Endodermal cell (in vitro differentiated cells): ENCODE results near the gene NRXN3. TPM values are rescaled to one million over a fixed set of nuclear protein-coding genes. Genes with fewer than 3 reads are reported as not detected.

ENCODE experiments used
- DNase-seq: peaks from one replicate; pipeline ENCODE4 v3.0.0-alpha.2; 2017
- H3K27ac ChIP-seq: 2 replicates; pipeline ENCODE4 v1.5.1; 2013; ENCODE audit warnings: mild to moderate bottlenecking, low read depth, low read length, moderate library complexity
- H3K27me3 ChIP-seq: 2 replicates; pipeline ENCODE4 v1.6.1; 2013; ENCODE audit warnings: mild to moderate bottlenecking, low read length, moderate library complexity; ENCODE audit not compliant: insufficient read depth, control insufficient read depth, poor library complexity, severe bottlenecking
- H3K36me3 ChIP-seq: 2 replicates; pipeline ENCODE4 v1.7.0; 2013; ENCODE audit warnings: mild to moderate bottlenecking, low read length, moderate library complexity; ENCODE audit not compliant: control insufficient read depth, insufficient read depth
- H3K4me1 ChIP-seq: one replicate; pipeline ENCODE4 v1.7.0; 2013; ENCODE audit warnings: low read length; ENCODE audit not compliant: control insufficient read depth, insufficient read depth
- H3K4me3 ChIP-seq: 2 replicates; pipeline ENCODE4 v1.5.1; 2013; ENCODE audit warnings: mild to moderate bottlenecking, low read length, moderate library complexity
- H3K9ac ChIP-seq: 2 replicates; pipeline ENCODE4 v1.6.1; 2013; ENCODE audit warnings: mild to moderate bottlenecking, low read length, moderate library complexity; ENCODE audit not compliant: poor library complexity, severe bottlenecking; ENCODE audit errors: extremely low read depth
- H3K9me3 ChIP-seq: 2 replicates; pipeline ENCODE4 v1.6.1; 2013; ENCODE audit warnings: mild to moderate bottlenecking, low read length, moderate library complexity; ENCODE audit not compliant: control insufficient read depth
- H3K27ac Mint-ChIP-seq: 2 replicates; pipeline ENCODE4 v1.8.0; 2020; ENCODE audit warnings: mixed read lengths
- H3K27me3 Mint-ChIP-seq: 2 replicates; pipeline ENCODE4 v1.8.0; 2021; ENCODE audit warnings: mild to moderate bottlenecking, mixed read lengths; ENCODE audit not compliant: insufficient read depth
- H3K36me3 Mint-ChIP-seq: 2 replicates; pipeline ENCODE4 v1.8.0; 2020; ENCODE audit warnings: low read depth, mixed read lengths
- H3K4me1 Mint-ChIP-seq: 2 replicates; pipeline ENCODE4 v1.8.0; 2020; ENCODE audit warnings: mixed read lengths
- H3K4me3 Mint-ChIP-seq: 2 replicates; pipeline ENCODE4 v1.8.0; 2020; ENCODE audit warnings: mild to moderate bottlenecking, moderate library complexity, mixed read lengths
- H3K9me3 Mint-ChIP-seq: 2 replicates; pipeline ENCODE4 v1.8.0; 2020; ENCODE audit warnings: mild to moderate bottlenecking, mixed read lengths
- CTCF ChIP-seq: fragments of 200-600 bp; sonication (generic); conservative IDR thresholded peaks from 2 replicates; pipeline ENCODE4 v1.5.0; 2021; ENCODE audit warnings: antibody characterized with exemption, mild to moderate bottlenecking
- WGBS, 2 experiments: methylation state at CpG; one replicate each; pipeline versions ENCODE4 v1.1.5 to v1.1.7; 2013; ENCODE audit warnings: missing lambda C conversion rate in 2 of 2, mixed read lengths in 1 of 2; ENCODE audit not compliant: insufficient coverage in 1 of 2, insufficient read length in 1 of 2; 5-methylcytosine and 5-hydroxymethylcytosine counted together
- total RNA-seq, 2 donors: library from RNA; stranded (reverse); fragmentation: NEBNext Ultra II Directional in 1 of 2; extraction: Animal tissue kit (Norgen Biotek cat#: 25700) in 1 of 2; gene quantifications; 2 replicates in 1 of 2; 3 replicates in 1 of 2; pipeline ENCODE4 v1.2.1, GENCODE V29; 2021

The NRXN3 gene
- total RNA-seq, 2 donors from 2014 or later: 20.9 to 21.4 TPM

GRCh38 chr14:79686196-79686595, 1516.0 kb downstream of the NRXN3 start:
- no peaks in the 10 kb centered on the region for H3K27me3 ChIP-seq
- no peaks in the 10 kb centered on the region for H3K9me3 ChIP-seq
- no peak overlapping the region for H3K4me3 Mint-ChIP-seq
- H3K9ac ChIP-seq: no peak overlapping the region
- no peaks in the 10 kb centered on the region for H3K9me3 Mint-ChIP-seq
- peak; percentile 27 for TF ChIP-seq CTCF
- no peaks in the 10 kb centered on the region for H3K27me3 Mint-ChIP-seq
- H3K36me3 Mint-ChIP-seq: no peaks in the 10 kb centered on the region
- peaks cover 24% of the 10 kb centered on the region for H3K4me1 Mint-ChIP-seq
- H3K4me1 ChIP-seq: no peaks in the 10 kb centered on the region
- 82 to 100% methylated on average over 1 of the region's 1 CpG for WGBS, 2 experiments
- DNase-seq: no peak
- no peak overlapping the region for H3K27ac ChIP-seq
- no peak overlapping the region for H3K27ac Mint-ChIP-seq
- H3K36me3 ChIP-seq: no peaks in the 10 kb centered on the region
- H3K4me3 ChIP-seq: no peak overlapping the region

GRCh38 chr14:79690960-79691359, 1520.8 kb downstream of the NRXN3 start:
- Histone ChIP-seq H3K4me3 (no peak overlapping the region), H3K36me3 (no peaks in the 10 kb centered on the region), H3K27ac (no peak overlapping the region), H3K4me1 (no peaks in the 10 kb centered on the region), H3K27me3 (no peaks in the 10 kb centered on the region), H3K9me3 (no peaks in the 10 kb centered on the region), H3K9ac (no peak overlapping the region)
- 93% methylated on average over 1 of the region's 1 CpG; no CpG with 5 or more reads in 1 of the 2 experiments for WGBS, 2 experiments
- H3K27ac Mint-ChIP-seq: no peak overlapping the region
- H3K4me3 Mint-ChIP-seq: no peak overlapping the region
- H3K36me3 Mint-ChIP-seq: no peaks in the 10 kb centered on the region
- H3K4me1 Mint-ChIP-seq: peaks cover 36% of the 10 kb centered on the region
- no peak for DNase-seq
- no peaks in the 10 kb centered on the region for H3K27me3 Mint-ChIP-seq
- no peak for TF ChIP-seq CTCF
- H3K9me3 Mint-ChIP-seq: no peaks in the 10 kb centered on the region

GRCh38 chr14:79693935-79694334, 1523.8 kb downstream of the NRXN3 start:
- Histone ChIP-seq H3K4me1 (no peaks in the 10 kb centered on the region), H3K4me3 (no peak overlapping the region), H3K9ac (no peak overlapping the region), H3K9me3 (no peaks in the 10 kb centered on the region), H3K27me3 (no peaks in the 10 kb centered on the region), H3K36me3 (no peaks in the 10 kb centered on the region), H3K27ac (no peak overlapping the region)
- Mint-ChIP-seq H3K27ac (no peak overlapping the region), H3K9me3 (no peaks in the 10 kb centered on the region), H3K27me3 (no peaks in the 10 kb centered on the region), H3K4me3 (no peak overlapping the region), H3K36me3 (peaks cover 4% of the 10 kb centered on the region), H3K4me1 (peaks cover 28% of the 10 kb centered on the region)
- TF ChIP-seq CTCF: no peak
- DNase-seq: no peak
- WGBS, 2 experiments: 60% methylated on average over 1 of the region's 1 CpG; no CpG with 5 or more reads in 1 of the 2 experiments
